Liver (tissue), 9 donors: ENCODE measurements around the gene PHACTR4. TPM values are rescaled to one million over a fixed set of nuclear protein-coding genes. Genes with fewer than 3 reads are reported as not detected.

Experiments
- DNase-seq: peaks from one replicate; pipeline ENCODE4 v3.0.0-alpha.2; 2017; ENCODE audit warnings: low spot score
- H3K27ac ChIP-seq, 2 donors: one replicate each; pipeline ENCODE4 v1.7.0; 2013; ENCODE audit warnings: inconsistent platforms in 2 of 2, low read length in 2 of 2, control low read depth in 1 of 2, low read depth in 1 of 2, mild to moderate bottlenecking in 1 of 2
- H3K27me3 ChIP-seq, 4 donors: one replicate each; pipeline versions ENCODE4 v1.6.1 to v1.7.0; 2013; ENCODE audit warnings: low read length in 3 of 4, inconsistent platforms in 1 of 4, mild to moderate bottlenecking in 1 of 4, moderate library complexity in 1 of 4; ENCODE audit not compliant: control insufficient read depth in 4 of 4, insufficient read depth in 4 of 4
- H3K36me3 ChIP-seq, 4 donors: one replicate each; pipeline versions ENCODE4 v1.6.1 to v1.7.0; 2013; ENCODE audit warnings: low read length in 3 of 4, mild to moderate bottlenecking in 3 of 4, low read depth in 1 of 4, moderate library complexity in 1 of 4; ENCODE audit not compliant: control insufficient read depth in 4 of 4, insufficient read depth in 3 of 4
- H3K4me1 ChIP-seq, 4 donors: one replicate each; pipeline versions ENCODE4 v1.6.1 to v1.7.0; 2013; ENCODE audit warnings: low read length in 3 of 4, mild to moderate bottlenecking in 3 of 4, moderate library complexity in 1 of 4; ENCODE audit not compliant: control insufficient read depth in 4 of 4, insufficient read depth in 4 of 4
- H3K4me3 ChIP-seq, 3 donors: one replicate each; pipeline versions ENCODE4 v1.6.1 to v1.7.0; 2013; ENCODE audit warnings: low read length in 3 of 3, control low read depth in 1 of 3, low read depth in 1 of 3, mild to moderate bottlenecking in 1 of 3
- H3K9ac ChIP-seq, 2 donors: one replicate each; pipeline ENCODE4 v1.7.0; 2013; ENCODE audit warnings: low read length in 2 of 2, mild to moderate bottlenecking in 2 of 2, moderate library complexity in 2 of 2, control low read depth in 1 of 2, low read depth in 1 of 2
- H3K9me3 ChIP-seq, 4 donors: one replicate each; pipeline versions ENCODE4 v1.6.1 to v1.7.0; 2013; ENCODE audit warnings: low read length in 3 of 4; ENCODE audit not compliant: control insufficient read depth in 4 of 4
- EGR1 ChIP-seq, 2 donors: IDR thresholded peaks; 2 replicates each; pipeline ENCODE4 v1.6.1; 2016 to 2018; ENCODE audit warnings: antibody characterized with exemption in 2 of 2, low read depth in 2 of 2
- FOXA2 ChIP-seq: IDR thresholded peaks from 2 replicates; pipeline ENCODE4 v1.6.1; 2016; ENCODE audit warnings: antibody characterized with exemption
- HNF4A ChIP-seq, 2 donors: conservative IDR thresholded peaks; 2 replicates each; pipeline ENCODE4 v1.6.1; 2016; ENCODE audit warnings: antibody characterized with exemption in 2 of 2, mild to moderate bottlenecking in 2 of 2
- HNF4G ChIP-seq: IDR thresholded peaks from 2 replicates; pipeline ENCODE4 v1.6.1; 2016; ENCODE audit warnings: antibody characterized with exemption
- JUND ChIP-seq, 2 donors: IDR thresholded peaks; 2 replicates each; pipeline ENCODE4 v1.6.1; 2016; ENCODE audit warnings: antibody characterized with exemption in 2 of 2
- NR2F2 ChIP-seq: IDR thresholded peaks from 2 replicates; pipeline ENCODE4 v1.6.1; 2016; ENCODE audit warnings: antibody characterized with exemption
- RAD21 ChIP-seq, 2 donors: IDR thresholded peaks; 2 replicates each; pipeline ENCODE4 v1.6.1; 2016; ENCODE audit warnings: antibody characterized with exemption in 2 of 2, mild to moderate bottlenecking in 2 of 2
- RXRA ChIP-seq, 2 donors: IDR thresholded peaks; 2 replicates each; pipeline ENCODE4 v1.6.1; 2017 to 2018; ENCODE audit warnings: antibody characterized with exemption in 2 of 2, mild to moderate bottlenecking in 1 of 2
- YY1 ChIP-seq: IDR thresholded peaks from 2 replicates; pipeline ENCODE4 v1.6.1; 2016; ENCODE audit warnings: antibody characterized with exemption, mild to moderate bottlenecking
- WGBS: extraction: QIAGEN DNeasy Blood & Tissue Kit; methylation state at CpG from one replicate; pipeline ENCODE4 v1.1.7; 2013; 5-methylcytosine and 5-hydroxymethylcytosine counted together
- polyA plus RNA-seq, 2 donors: library from polyadenylated mRNA; stranded (reverse) in 1 of 2; unstranded in 1 of 2; fragments of 200-250 nt in 1 of 2; fragments of >200 nt in 1 of 2; fragmentation: Nextera tagmentation in 1 of 2; extraction: Ambion mirVana in 1 of 2; gene quantifications; one replicate each; pipeline versions ENCODE4 v1.2.1 to v1.2.3, GENCODE V29; 2013 to 2015
- total RNA-seq, 2 donors: library from RNA; depleted of rRNA; stranded (reverse); fragments of >200 nt; gene quantifications; one replicate each; pipeline ENCODE4 v1.2.3, GENCODE V29; 2014
- TF ChIP-seq, protein P1 (sequence below): fragments of 150-350 bp; IDR thresholded peaks from 2 replicates; pipeline ENCODE4 v1.5.1; 2017; ENCODE audit warnings: improper control_type of control experiment, low read depth, low read length; ENCODE audit not compliant: missing input control
- TF ChIP-seq, protein P2 (sequence below): IDR thresholded peaks from 2 replicates; pipeline ENCODE4 v1.6.1; 2016; ENCODE audit warnings: antibody characterized with exemption, mild to moderate bottlenecking
- TF ChIP-seq, protein P3 (sequence below): IDR thresholded peaks from 2 replicates; pipeline ENCODE4 v1.6.1; 2016; ENCODE audit warnings: antibody characterized with exemption
- TF ChIP-seq, protein P4 (sequence below): IDR thresholded peaks from 2 replicates; pipeline ENCODE4 v1.6.1; 2016; ENCODE audit warnings: antibody characterized with exemption
- donor health status: healthy.
- donor health status: healthy.
- donor health status: healthy.
- donor health status: healthy.
- donor health status: healthy.

PHACTR4 gene
- total and polyA plus RNA-seq, 4 donors: 8.9 to 22.6 (median 10.8) TPM

- H3K27me3 ChIP-seq: no peaks in the 10 kb centered on the region
- H3K27ac ChIP-seq: no peak overlapping the region
- TF ChIP-seq RXRA (IDR thresholded peaks at IDR 0.05) (no peak), RAD21 (IDR thresholded peaks at IDR 0.05) (no peak), YY1 (no peak), HNF4G (no peak), EGR1 (IDR thresholded peaks at IDR 0.05; ENCODE audit: low read depth in 2 of 2) (no peak), FOXA2 (no peak), NR2F2 (no peak)
- TF ChIP-seq, protein P1, sequence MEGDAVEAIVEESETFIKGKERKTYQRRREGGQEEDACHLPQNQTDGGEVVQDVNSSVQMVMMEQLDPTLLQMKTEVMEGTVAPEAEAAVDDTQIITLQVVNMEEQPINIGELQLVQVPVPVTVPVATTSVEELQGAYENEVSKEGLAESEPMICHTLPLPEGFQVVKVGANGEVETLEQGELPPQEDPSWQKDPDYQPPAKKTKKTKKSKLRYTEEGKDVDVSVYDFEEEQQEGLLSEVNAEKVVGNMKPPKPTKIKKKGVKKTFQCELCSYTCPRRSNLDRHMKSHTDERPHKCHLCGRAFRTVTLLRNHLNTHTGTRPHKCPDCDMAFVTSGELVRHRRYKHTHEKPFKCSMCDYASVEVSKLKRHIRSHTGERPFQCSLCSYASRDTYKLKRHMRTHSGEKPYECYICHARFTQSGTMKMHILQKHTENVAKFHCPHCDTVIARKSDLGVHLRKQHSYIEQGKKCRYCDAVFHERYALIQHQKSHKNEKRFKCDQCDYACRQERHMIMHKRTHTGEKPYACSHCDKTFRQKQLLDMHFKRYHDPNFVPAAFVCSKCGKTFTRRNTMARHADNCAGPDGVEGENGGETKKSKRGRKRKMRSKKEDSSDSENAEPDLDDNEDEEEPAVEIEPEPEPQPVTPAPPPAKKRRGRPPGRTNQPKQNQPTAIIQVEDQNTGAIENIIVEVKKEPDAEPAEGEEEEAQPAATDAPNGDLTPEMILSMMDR: no peak
- TF ChIP-seq, protein P2, sequence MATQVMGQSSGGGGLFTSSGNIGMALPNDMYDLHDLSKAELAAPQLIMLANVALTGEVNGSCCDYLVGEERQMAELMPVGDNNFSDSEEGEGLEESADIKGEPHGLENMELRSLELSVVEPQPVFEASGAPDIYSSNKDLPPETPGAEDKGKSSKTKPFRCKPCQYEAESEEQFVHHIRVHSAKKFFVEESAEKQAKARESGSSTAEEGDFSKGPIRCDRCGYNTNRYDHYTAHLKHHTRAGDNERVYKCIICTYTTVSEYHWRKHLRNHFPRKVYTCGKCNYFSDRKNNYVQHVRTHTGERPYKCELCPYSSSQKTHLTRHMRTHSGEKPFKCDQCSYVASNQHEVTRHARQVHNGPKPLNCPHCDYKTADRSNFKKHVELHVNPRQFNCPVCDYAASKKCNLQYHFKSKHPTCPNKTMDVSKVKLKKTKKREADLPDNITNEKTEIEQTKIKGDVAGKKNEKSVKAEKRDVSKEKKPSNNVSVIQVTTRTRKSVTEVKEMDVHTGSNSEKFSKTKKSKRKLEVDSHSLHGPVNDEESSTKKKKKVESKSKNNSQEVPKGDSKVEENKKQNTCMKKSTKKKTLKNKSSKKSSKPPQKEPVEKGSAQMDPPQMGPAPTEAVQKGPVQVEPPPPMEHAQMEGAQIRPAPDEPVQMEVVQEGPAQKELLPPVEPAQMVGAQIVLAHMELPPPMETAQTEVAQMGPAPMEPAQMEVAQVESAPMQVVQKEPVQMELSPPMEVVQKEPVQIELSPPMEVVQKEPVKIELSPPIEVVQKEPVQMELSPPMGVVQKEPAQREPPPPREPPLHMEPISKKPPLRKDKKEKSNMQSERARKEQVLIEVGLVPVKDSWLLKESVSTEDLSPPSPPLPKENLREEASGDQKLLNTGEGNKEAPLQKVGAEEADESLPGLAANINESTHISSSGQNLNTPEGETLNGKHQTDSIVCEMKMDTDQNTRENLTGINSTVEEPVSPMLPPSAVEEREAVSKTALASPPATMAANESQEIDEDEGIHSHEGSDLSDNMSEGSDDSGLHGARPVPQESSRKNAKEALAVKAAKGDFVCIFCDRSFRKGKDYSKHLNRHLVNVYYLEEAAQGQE: no peak
- TF ChIP-seq, protein P3, sequence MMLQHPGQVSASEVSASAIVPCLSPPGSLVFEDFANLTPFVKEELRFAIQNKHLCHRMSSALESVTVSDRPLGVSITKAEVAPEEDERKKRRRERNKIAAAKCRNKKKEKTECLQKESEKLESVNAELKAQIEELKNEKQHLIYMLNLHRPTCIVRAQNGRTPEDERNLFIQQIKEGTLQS: no peak
- TF ChIP-seq, protein P4, sequence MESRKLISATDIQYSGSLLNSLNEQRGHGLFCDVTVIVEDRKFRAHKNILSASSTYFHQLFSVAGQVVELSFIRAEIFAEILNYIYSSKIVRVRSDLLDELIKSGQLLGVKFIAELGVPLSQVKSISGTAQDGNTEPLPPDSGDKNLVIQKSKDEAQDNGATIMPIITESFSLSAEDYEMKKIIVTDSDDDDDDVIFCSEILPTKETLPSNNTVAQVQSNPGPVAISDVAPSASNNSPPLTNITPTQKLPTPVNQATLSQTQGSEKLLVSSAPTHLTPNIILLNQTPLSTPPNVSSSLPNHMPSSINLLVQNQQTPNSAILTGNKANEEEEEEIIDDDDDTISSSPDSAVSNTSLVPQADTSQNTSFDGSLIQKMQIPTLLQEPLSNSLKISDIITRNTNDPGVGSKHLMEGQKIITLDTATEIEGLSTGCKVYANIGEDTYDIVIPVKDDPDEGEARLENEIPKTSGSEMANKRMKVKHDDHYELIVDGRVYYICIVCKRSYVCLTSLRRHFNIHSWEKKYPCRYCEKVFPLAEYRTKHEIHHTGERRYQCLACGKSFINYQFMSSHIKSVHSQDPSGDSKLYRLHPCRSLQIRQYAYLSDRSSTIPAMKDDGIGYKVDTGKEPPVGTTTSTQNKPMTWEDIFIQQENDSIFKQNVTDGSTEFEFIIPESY: no peak
- H3K36me3 ChIP-seq: peaks cover 0 to 3% (median 0%) of the 10 kb centered on the region in 4 donors
- peaks cover 0 to 23% (median 15%) of the 10 kb centered on the region in 4 donors for H3K4me1 ChIP-seq
- WGBS: 80% methylated on average over 2 of the region's 2 CpGs
- H3K9me3 ChIP-seq: no peaks in the 10 kb centered on the region
- no peak overlapping the region for H3K9ac ChIP-seq
- H3K4me3 ChIP-seq: no peak overlapping the region
- no peak for DNase-seq
Observed at GRCh38 chr1:28436211-28436769, 66.8 kb downstream of the PHACTR4 start.

- peak overlapping the region; percentile 49 to 86 for H3K27ac ChIP-seq
- peaks cover 0 to 23% (median 15%) of the 10 kb centered on the region in 4 donors for H3K4me1 ChIP-seq
- 75% methylated on average over 3 of the region's 3 CpGs for whole genome bisulfite sequencing
- H3K27me3 ChIP-seq: no peaks in the 10 kb centered on the region
- no peaks in the 10 kb centered on the region for H3K9me3 ChIP-seq
- no peak for DNase-seq
- peaks cover 0 to 3% (median 0%) of the 10 kb centered on the region in 4 donors for H3K36me3 ChIP-seq
- no peak overlapping the region for H3K9ac ChIP-seq
- no peak overlapping the region for H3K4me3 ChIP-seq
- TF ChIP-seq, protein P2: no peak
- TF ChIP-seq RAD21 (IDR thresholded peaks at IDR 0.05) (no peak), FOXA2 (no peak), HNF4G (no peak), HNF4A (conservative IDR thresholded peaks at IDR 0.05) (no peak), JUND (IDR thresholded peaks at IDR 0.05) (no peak)
- TF ChIP-seq, protein P4: no peak
- TF ChIP-seq, protein P1: no peak
Observed at GRCh38 chr1:28437264-28437923, 67.9 kb downstream of the PHACTR4 start.
